Activated naive CD4-positive, alpha-beta T cell (primary cell): ENCODE data around the gene AQP10.
"Not testable (repeated sequence)": the region's sequence is repeated elsewhere in the genome, so short reads cannot be mapped to it uniquely, and the experiment has no call there.

ENCODE experiments used
- DNase-seq, 4 experiments: peaks; one replicate each; lab custom pipeline; 2025; lab: John Stamatoyannopoulos, UW

AQP10 gene

GRCh38 chr1:154320882-154321608 is at the start of gene AQP10:
Gene AQP10, plus strand, starts transcription at chr1:154321093. Its CDS starts 63 bp downstream, at chr1:154321156.
- no peak for DNase-seq

- peak; percentile 92 to 96 (median 92) for DNase-seq
Measured at GRCh38 chr1:154272217-154272998, 48.5 kb upstream of the AQP10 start, which contains the start of gene HAX1. Gene HAX1, plus strand, starts transcription at chr1:154272629. Its CDS starts 95 bp downstream, at chr1:154272724.

- DNase-seq: no peak
Measured at GRCh38 chr1:154272999-154273563, 47.8 kb upstream of the AQP10 start.

GRCh38 chr1:154276797-154277196 is 44.1 kb upstream of the AQP10 start:
- DNase-seq: peak in 1 of 4 experiments; percentile 17

- DNase-seq: not testable (repeated sequence)
Measured at GRCh38 chr1:154287591-154287990, 33.3 kb upstream of the AQP10 start.

GRCh38 chr1:154288661-154289060 is 32.2 kb upstream of the AQP10 start:
- no peak for DNase-seq

- DNase-seq: no peak
Measured at GRCh38 chr1:154290921-154291320, 30.0 kb upstream of the AQP10 start.

GRCh38 chr1:154295408-154296235 is 25.3 kb upstream of the AQP10 start:
- DNase-seq: no peak

- DNase-seq: no peak
Measured at GRCh38 chr1:154301582-154301981, 19.3 kb upstream of the AQP10 start.

GRCh38 chr1:154304664-154305337 is 16.1 kb upstream of the AQP10 start:
- no peak for DNase-seq

- no peak for DNase-seq
Measured at GRCh38 chr1:154306151-154306550, 14.7 kb upstream of the AQP10 start.

- DNase-seq: not testable (repeated sequence)
Measured at GRCh38 chr1:154307670-154308270, 13.1 kb upstream of the AQP10 start.

- DNase-seq: not testable (repeated sequence)
Measured at GRCh38 chr1:154309136-154309535, 11.8 kb upstream of the AQP10 start.

GRCh38 chr1:154312229-154313065 is 8.4 kb upstream of the AQP10 start:
- not testable (repeated sequence) for DNase-seq

- DNase-seq: no peak
Measured at GRCh38 chr1:154313066-154313356, 7.9 kb upstream of the AQP10 start.

GRCh38 chr1:154314226-154314625 is 6.7 kb upstream of the AQP10 start:
- not testable (repeated sequence) for DNase-seq

- no peak for DNase-seq
Measured at GRCh38 chr1:154316704-154317103, 4.2 kb upstream of the AQP10 start.

GRCh38 chr1:154318386-154318785 is 2.5 kb upstream of the AQP10 start:
- no peak for DNase-seq

- DNase-seq: not testable (repeated sequence)
Measured at GRCh38 chr1:154321609-154321934, 679 bp downstream of the AQP10 start.

GRCh38 chr1:154323493-154323892 is 2.6 kb downstream of the AQP10 start:
- no peak for DNase-seq
